KMS-11 (cell line): ENCODE measurements around the gene C2orf74.
"Not testable (repeated sequence)": the region's sequence is repeated elsewhere in the genome, so short reads cannot be mapped to it uniquely, and the experiment has no call there.

Source experiments
- H2AFZ ChIP-seq: fragments of 200-600 bp; sonication (generic); 2 replicates; pipeline ENCODE4 v1.6.1; 2016; ENCODE audit warnings: antibody characterized with exemption, mixed run types, low read depth
- H3K27ac ChIP-seq: fragments of 200-600 bp; sonication (generic); 2 replicates; pipeline ENCODE4 v1.6.1; 2016; ENCODE audit warnings: mild to moderate bottlenecking, mixed run types
- H3K27me3 ChIP-seq: fragments of 200-600 bp; sonication (generic); 2 replicates; pipeline ENCODE4 v1.6.1; 2017; ENCODE audit warnings: mild to moderate bottlenecking, low read depth, mixed run types, moderate library complexity; ENCODE audit not compliant: insufficient read depth
- H3K36me3 ChIP-seq: fragments of 200-600 bp; sonication (generic); 2 replicates; pipeline ENCODE4 v1.6.1; 2017; ENCODE audit warnings: mild to moderate bottlenecking, mixed run types; ENCODE audit not compliant: insufficient read depth
- H3K4me1 ChIP-seq: fragments of 200-600 bp; sonication (generic); 2 replicates; pipeline ENCODE4 v1.6.1; 2016; ENCODE audit warnings: mild to moderate bottlenecking, low read depth, mixed run types; ENCODE audit not compliant: poor library complexity, severe bottlenecking
- H3K4me2 ChIP-seq: fragments of 200-600 bp; sonication (generic); 2 replicates; pipeline ENCODE4 v1.7.0; 2016; ENCODE audit warnings: mild to moderate bottlenecking, mixed run types
- H3K4me3 ChIP-seq: fragments of 200-600 bp; sonication (generic); IDR thresholded peaks from 2 replicates; pipeline ENCODE4 v1.6.1; 2017; ENCODE audit warnings: low read depth, low read length, mixed read lengths; ENCODE audit not compliant: insufficient read depth
- H3K79me2 ChIP-seq: fragments of 200-600 bp; sonication (generic); 2 replicates; pipeline ENCODE4 v1.6.1; 2016; ENCODE audit warnings: low read depth, mixed run types; ENCODE audit not compliant: insufficient read depth
- H3K9ac ChIP-seq: fragments of 200-600 bp; sonication (generic); 2 replicates; pipeline ENCODE4 v1.6.1; 2016; ENCODE audit warnings: mild to moderate bottlenecking, mixed run types
- H4K20me1 ChIP-seq: fragments of 200-600 bp; sonication (generic); 2 replicates; pipeline ENCODE4 v1.6.1; 2016; ENCODE audit warnings: mild to moderate bottlenecking, mixed run types; ENCODE audit not compliant: insufficient read depth
- TF ChIP-seq, protein P1 (sequence below): fragments of 200-600 bp; sonication (generic); conservative IDR thresholded peaks from 2 replicates; pipeline ENCODE4 v1.6.1; 2017; ENCODE audit warnings: low read depth, mild to moderate bottlenecking, antibody characterized with exemption, low read length, moderate library complexity, mixed read lengths

C2orf74 gene

DNA sequence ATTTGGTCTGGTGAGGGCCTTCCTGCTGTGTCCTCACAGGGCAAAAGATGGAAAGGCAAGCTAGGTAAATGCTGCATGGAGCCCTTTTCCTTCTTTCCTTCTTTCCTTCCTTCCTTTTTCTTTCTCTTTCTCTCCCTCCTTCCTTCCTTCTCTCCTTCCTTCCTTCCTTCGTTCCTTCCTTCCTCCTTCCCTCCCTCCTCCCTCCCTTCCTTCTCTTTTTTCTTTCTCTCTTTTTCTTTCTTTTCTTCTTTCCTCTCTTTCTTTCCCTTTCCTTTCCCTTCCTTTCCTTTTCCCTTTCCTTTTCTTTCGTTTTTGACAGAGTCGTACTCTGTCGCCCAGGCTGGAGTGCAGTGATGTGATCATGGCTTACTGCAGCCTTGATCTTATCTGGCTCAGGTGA, 23.1 kb upstream of the C2orf74 start:
- Histone ChIP-seq H2AFZ (no peak overlapping the region), H4K20me1 (no peaks in the 10 kb centered on the region), H3K9ac (no peak overlapping the region), H3K36me3 (no peaks in the 10 kb centered on the region), H3K27me3 (no peaks in the 10 kb centered on the region), H3K27ac (no peak overlapping the region), H3K4me3 (no peak overlapping the region), H3K79me2 (no peaks in the 10 kb centered on the region), H3K4me1 (peaks cover 18% of the 10 kb centered on the region), H3K4me2 (no peak overlapping the region)
- TF ChIP-seq, protein P1, sequence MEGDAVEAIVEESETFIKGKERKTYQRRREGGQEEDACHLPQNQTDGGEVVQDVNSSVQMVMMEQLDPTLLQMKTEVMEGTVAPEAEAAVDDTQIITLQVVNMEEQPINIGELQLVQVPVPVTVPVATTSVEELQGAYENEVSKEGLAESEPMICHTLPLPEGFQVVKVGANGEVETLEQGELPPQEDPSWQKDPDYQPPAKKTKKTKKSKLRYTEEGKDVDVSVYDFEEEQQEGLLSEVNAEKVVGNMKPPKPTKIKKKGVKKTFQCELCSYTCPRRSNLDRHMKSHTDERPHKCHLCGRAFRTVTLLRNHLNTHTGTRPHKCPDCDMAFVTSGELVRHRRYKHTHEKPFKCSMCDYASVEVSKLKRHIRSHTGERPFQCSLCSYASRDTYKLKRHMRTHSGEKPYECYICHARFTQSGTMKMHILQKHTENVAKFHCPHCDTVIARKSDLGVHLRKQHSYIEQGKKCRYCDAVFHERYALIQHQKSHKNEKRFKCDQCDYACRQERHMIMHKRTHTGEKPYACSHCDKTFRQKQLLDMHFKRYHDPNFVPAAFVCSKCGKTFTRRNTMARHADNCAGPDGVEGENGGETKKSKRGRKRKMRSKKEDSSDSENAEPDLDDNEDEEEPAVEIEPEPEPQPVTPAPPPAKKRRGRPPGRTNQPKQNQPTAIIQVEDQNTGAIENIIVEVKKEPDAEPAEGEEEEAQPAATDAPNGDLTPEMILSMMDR, result no peak

DNA sequence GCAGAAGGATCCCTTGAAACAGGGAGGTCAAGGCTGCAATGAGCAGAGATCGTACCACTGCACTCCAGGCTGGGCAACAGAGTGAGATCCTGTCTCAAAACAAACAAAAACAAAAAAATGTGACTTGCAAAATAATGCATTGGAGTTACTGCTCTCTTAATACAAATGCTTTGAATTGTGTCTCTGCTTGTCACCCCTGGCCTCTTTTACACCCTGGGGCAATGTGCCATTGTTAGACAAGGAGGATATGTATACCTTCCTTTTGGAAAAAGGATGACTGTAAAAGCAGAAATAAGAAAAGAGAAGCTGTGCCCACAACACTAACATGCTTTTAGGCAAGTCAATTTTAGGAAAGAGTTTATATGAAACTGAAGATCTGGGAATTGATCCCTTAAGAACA, 20.8 kb upstream of the C2orf74 start:
- Histone ChIP-seq H3K36me3 (no peaks in the 10 kb centered on the region), H3K4me3 (no peak overlapping the region)

DNA sequence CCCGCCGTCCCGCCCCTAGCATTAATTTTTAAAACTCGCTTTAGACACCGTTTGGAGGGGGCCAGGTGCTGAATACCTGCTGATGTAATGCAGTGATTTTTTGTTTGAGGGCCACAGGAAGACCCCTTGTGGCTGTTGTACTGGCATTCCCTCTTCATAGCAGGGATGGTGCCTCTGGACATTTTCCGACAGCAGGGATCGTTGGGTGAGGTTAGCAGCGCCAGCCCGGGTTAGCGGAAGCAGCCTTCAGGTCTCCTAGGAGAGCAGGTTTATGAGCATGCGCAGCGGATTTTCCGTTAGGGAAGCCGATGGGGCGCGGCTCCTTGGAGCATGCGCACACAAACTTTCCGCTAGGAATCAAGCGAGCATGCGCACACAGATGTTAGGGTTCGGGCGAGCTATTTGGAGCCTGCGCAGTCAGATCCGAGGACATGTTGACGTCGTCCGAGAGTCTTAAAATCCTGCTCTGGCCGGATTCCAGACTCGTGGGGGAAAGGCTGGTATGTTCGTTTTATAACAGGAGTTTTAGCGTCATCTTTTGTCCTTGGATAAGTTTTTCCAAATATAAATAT, 17.2 kb upstream of the C2orf74 start:
- Histone ChIP-seq H3K4me2 (peak overlapping the region; percentile 78), H4K20me1 (no peaks in the 10 kb centered on the region), H3K27ac (peak overlapping the region; percentile 47), H3K36me3 (no peaks in the 10 kb centered on the region), H3K27me3 (no peaks in the 10 kb centered on the region), H2AFZ (peak overlapping the region; percentile 79), H3K4me1 (no peaks in the 10 kb centered on the region), H3K79me2 (no peaks in the 10 kb centered on the region), H3K4me3 (no peak overlapping the region), H3K9ac (peak overlapping the region; percentile 60)
- TF ChIP-seq, protein P1, result no peak

More for the DNA sequence above, 20.8 kb upstream of the C2orf74 start:
- Histone ChIP-seq H3K27me3 (no peaks in the 10 kb centered on the region), H3K4me1 (no peaks in the 10 kb centered on the region), H3K9ac (no peak overlapping the region), H3K27ac (no peak overlapping the region), H3K79me2 (no peaks in the 10 kb centered on the region), H4K20me1 (no peaks in the 10 kb centered on the region), H2AFZ (no peak overlapping the region), H3K4me2 (no peak overlapping the region)
- TF ChIP-seq, protein P1, result no peak

DNA sequence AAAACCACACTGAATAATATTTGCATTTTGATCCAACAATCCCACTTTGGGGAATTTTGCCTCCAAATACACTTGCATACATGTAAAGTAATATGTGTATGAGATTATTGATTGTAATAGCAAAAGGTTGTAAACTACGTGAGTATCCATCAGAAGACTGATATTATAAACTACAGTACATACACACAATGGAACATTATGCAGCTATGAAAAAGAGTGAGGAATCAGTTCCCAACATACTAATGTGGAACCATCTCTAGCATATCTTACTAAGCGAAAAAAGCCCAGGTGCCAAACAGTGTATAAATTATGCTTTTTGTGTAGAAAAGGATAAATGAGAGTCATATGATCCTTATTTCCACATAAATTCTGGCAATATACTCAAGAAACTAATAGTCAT, 16.0 kb upstream of the C2orf74 start:
- H3K27ac ChIP-seq, result no peak overlapping the region
- H3K4me2 ChIP-seq, result peak overlapping the region; percentile 78; the same call in 1 of the 2 replicates
- no peaks in the 10 kb centered on the region for H3K4me1 ChIP-seq
- no peak overlapping the region for H3K9ac ChIP-seq
- TF ChIP-seq, protein P1, result no peak
- no peaks in the 10 kb centered on the region for H3K79me2 ChIP-seq
- no peaks in the 10 kb centered on the region for H4K20me1 ChIP-seq
- no peaks in the 10 kb centered on the region for H3K27me3 ChIP-seq
- H2AFZ ChIP-seq, result no peak overlapping the region
- no peak overlapping the region for H3K4me3 ChIP-seq
- no peaks in the 10 kb centered on the region for H3K36me3 ChIP-seq

DNA sequence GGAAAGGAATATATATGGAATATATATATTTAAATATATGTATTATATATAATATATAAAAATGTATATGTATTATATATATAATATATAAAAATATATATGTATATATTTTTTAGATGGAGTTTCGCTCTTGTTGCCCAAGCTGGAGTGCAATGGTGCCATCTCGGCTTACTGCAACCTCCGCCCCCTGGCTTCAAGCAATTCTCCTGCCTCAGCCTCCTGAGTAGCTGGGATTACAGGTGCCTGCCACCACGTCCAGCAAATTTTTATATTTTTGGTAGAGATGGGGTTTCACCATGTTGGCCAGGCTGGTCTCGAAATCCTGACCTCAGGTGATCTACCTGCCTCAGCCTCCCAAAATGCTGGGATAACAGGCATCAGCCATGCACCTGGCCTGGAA, 13.9 kb upstream of the C2orf74 start:
- not testable (repeated sequence) for H3K4me2 ChIP-seq, H3K36me3 ChIP-seq, H3K4me3 ChIP-seq, H3K27ac ChIP-seq, H3K4me1 ChIP-seq, H3K27me3 ChIP-seq, H2AFZ ChIP-seq, H3K9ac ChIP-seq, H3K79me2 ChIP-seq, H4K20me1 ChIP-seq
